NCI-H1105 (cell line): ENCODE data around the gene COG4.
"Not testable (repeated sequence)": the region's sequence is repeated elsewhere in the genome, so short reads cannot be mapped to it uniquely, and the experiment has no call there.

ENCODE experiments used
- DNase-seq: peaks from one replicate; lab custom pipeline; 2025; lab: John Stamatoyannopoulos, UW

The COG4 gene

GRCh38 chr16:70523076-70523742 lies at the start of gene COG4:
COG4 (minus strand) TSS chr16:70523554; CDS start chr16:70523543, 11 bp downstream.
- DNase-seq: peak; percentile 60

- DNase-seq: no peak
Observed at GRCh38 chr16:70572926-70573270, 49.5 kb upstream of the COG4 start.

DNA sequence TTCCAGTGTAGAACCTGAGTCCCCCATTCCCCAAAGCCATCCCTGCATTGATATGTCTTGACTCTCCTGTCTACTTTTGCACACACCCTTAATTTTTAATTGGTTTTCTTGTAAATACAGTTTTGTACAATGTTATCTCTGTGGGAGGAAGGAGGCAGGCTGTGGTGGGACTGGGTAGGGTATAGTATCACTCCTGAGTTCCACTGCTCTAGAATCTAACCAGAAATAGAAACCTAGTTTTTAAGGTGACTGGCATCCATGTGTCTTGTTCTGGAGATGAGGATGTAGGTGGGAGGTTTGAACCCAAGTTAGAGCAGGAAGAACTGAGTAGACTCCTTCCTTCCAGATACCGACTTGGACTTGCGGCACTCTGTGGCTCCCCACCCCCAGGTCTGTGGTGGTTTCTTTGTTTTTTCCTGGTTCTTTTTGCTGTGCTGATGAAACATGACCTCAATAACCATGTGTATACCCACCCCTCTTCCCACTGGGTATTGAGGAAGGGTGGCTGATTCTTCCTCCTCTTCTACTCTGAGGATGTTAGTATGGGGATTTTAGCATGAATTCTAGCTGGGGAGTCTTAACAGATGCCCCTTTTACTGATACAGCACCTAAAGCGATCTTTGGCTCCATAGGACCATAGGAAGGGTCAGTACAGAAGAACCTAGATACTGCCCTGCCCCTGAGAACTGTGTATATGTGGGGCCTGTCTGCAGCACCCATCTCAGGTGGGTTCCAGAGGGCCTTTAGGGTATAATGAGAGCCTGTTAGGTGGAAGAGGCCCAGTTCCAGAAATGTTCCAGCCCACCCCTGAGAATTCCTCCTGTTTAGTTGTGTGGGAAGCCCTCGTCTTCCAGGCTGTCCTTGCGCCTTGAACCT lies 48.9 kb upstream of the COG4 start:
- no peak for DNase-seq

- DNase-seq: no peak
Observed at GRCh38 chr16:70571623-70572022, 48.3 kb upstream of the COG4 start.

DNA sequence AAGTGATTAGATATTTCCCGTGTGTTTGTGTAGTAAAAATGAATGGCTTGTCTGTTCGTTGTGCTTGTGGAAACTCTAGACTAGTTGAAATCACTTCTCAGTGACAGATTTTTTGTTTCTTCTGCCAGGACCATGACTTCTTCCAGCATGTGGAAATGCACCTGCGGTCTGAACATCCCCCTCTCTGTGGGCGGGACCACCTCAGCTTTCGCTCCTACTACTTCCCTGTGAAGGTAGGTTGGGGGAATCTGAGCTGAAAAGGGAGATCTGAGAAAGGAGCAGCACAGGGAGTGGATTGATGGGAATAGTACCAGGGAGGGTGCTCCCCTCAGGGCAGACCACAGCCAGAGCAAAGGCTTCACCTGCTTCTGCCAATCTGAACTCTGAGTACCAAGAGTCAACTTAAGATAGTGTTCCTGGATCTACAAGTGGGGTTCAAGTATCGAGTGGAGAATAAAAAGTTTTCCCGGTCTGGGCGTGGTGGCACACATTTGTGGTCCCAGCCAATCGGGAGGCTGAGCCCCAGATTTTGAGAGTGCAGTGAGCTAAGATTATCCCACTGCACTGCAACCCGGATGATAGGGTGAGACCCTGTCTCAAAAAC lies 47.7 kb upstream of the COG4 start:
- DNase-seq: no peak

DNA sequence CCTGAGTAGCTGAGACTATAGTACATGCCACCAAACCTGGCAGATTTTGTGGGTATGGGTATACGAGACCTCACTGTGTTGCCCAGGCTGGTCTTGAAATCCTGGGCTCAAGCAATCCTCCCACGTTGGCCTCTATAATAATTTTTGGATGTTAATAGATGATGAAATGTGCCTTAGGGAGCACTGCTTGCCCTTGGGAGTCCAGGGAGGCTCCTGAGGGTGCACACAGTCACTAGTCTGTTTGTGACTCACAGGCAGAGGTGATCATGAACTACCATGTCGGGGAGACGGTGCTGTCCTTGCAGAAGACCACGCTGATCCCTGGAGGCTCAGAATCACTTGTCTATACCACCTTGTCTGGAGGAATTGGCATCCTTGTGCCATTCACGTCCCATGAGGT lies 46.4 kb upstream of the COG4 start:
- no peak for DNase-seq

DNA sequence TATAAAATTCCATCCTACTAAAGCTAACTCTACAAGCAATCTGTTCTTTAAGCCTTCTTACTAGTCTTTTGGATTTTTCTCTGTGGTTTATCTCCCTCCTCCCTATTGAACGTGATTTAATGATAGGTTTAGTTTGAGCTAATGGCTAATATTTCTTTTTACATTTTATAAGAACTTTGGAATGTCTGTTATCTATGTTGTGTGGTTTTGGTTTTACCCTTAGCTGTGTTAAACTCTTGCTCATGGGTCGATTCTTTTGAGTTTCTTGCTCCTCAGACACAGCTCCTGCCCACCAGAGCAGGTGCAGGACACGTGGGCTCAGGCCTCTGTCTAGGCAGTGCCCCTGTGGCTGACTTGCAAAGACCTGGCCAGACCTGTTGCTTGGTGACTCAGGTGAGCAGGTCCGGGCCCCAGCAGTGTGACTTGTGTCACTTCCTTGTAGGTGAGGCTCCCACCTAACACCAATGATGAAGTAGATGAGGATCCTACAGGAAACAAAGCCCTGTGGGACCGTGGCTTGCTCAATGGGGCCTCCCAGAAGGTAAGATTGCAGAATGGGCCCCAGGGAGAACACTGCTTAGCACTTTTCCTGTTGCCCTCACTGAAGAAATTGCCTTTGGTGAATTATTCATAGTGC lies 45.4 kb upstream of the COG4 start:
- DNase-seq: no peak

GRCh38 chr16:70565053-70565452 lies 41.7 kb upstream of the COG4 start:
- no peak for DNase-seq

GRCh38 chr16:70563636-70564035 lies 40.3 kb upstream of the COG4 start:
- no peak for DNase-seq

- no peak for DNase-seq
Observed at GRCh38 chr16:70561623-70562022, 38.3 kb upstream of the COG4 start.

- DNase-seq: no peak
Observed at GRCh38 chr16:70556063-70556462, 32.7 kb upstream of the COG4 start.

DNA sequence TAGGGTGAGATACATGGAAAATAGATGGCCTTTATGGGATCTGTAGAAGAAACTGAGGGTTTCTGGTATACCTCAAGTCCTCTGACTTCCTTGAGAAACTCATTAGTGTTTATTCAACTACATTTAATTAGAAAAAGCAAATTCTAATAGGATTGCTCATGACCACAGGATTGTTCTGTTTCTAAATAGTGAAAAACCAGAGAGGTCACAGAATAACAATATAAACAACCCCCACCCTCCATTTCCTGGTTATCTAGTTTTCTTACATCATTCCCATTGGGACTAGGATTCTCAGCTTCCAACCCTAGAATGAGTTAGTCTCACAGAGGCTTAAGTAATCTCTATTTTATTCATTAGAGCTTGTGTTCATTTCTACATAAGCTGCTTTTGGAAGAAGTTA lies 30.3 kb upstream of the COG4 start:
- DNase-seq: no peak

- no peak for DNase-seq
Observed at GRCh38 chr16:70552675-70553074, 29.3 kb upstream of the COG4 start.

- no peak for DNase-seq
Observed at GRCh38 chr16:70551788-70552187, 28.4 kb upstream of the COG4 start.

DNA sequence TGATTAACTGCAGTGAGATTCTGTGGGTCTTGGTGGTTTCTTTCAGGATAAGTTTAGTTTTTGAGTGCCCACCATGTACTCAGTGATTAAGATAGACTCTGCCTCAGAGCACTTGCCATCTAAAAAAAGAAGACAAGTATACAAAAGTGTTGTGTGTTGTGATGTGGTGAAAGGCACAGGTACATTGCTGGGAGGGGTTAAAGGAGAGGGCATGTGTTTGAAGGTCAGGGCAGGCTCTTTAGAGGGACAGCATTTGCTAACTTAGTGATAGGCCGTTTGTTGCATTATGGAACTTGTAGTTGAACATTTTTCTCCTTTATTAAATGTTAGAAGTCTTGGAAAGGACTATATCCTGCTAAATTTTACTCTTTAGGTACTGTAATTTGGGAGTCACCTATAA lies 26.7 kb upstream of the COG4 start:
- no peak for DNase-seq

- DNase-seq: no peak
Observed at GRCh38 chr16:70548936-70549335, 25.6 kb upstream of the COG4 start.

DNA sequence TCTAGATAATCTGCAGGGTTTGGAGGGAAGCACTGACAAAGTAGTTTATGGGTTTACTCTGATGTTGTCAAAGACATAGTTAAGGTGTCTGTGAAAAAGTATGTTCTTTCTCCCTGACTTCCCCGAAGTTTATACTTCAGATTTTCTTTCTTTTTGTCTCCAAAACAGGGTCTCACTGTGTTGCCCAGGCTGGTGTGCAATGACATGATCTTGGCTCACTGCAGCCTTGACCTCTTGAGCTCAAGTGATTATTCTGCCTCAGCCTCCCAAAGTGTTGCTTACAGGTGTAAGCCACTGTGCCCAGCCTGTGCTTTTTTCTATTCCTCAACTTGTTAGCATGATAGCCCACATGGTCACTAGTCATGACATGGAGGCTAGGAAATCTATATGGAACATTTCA lies 21.2 kb upstream of the COG4 start:
- no peak for DNase-seq

DNA sequence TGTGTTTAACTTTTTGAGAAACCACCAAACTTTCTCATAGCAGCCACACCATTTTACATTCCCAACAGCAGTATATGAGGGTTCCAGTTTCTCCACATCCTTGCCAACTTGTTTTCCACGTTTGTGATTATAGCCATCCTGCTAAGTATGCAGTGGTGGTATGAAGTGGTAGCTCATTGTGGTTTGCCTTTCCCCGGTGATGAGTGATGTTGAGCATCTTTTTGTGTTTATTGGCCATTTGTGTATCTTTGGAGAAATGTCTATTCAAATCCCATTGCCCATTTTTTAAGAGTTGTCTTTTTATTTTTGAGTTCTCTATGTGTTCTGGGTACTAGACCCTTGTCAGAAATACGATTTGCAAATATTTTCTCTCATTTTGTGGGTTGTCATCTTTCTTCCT lies 17.6 kb upstream of the COG4 start:
- DNase-seq: no peak

DNA sequence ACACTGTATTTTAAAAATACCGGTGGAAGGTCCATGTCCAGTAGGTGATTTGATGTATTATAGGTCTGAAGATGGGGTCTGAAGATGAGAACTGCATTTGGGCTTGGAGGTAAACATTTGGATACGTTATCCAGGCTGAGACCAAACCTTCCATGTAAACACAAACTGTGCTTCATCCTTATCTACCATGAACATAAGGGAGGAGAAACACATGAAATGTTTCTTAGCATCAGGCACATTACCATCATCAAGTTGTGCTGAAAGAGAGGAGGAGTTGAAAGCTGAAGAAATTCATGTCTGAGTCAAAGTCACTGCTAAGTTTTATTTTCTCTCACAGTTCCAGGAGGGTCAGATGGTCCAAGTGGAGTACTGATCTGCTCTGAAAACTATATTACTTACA lies 11.6 kb upstream of the COG4 start:
- no peak for DNase-seq

- DNase-seq: not testable (repeated sequence)
Observed at GRCh38 chr16:70529954-70530353, 6.6 kb upstream of the COG4 start.

DNA sequence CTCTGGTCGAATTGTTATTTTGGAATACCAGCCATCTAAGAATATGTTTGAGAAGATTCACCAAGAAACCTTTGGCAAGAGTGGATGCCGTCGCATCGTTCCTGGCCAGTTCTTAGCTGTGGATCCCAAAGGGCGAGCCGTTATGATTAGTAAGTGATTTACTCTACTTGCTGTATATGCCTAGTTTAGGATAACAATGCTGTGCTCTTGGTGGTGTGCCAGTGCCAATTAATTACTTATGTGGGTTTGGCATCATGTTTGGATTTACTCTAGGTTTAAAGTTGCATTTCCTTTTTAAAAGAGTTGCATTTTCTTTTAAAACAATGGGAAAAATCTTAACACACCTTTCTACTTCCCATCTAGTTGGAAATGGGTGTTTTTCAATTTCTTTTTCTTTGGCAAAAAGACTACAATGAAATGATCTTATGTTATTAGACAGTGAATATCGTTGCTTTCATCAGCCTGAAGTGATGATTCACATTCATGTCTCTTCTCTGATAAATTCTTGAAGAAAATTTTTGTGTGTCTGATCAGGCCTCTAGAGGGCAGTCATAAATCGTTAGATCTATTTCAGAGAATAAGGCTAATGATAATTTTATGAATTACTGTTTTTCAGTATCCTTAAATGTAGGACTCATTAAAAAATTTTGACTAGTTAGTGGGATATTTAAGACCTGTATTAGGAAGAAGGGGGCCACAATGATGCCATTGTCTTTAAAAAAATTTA lies 5.9 kb upstream of the COG4 start:
- DNase-seq: no peak
